ENCODE results near the gene IMMT.

- TF ChIP-seq MAX (IDR thresholded peaks at IDR 0.05; ENCODE audit: insufficient read depth, insufficient read length) (no peak), POLR2AphosphoS5 (IDR thresholded peaks at IDR 0.05; ENCODE audit: insufficient read depth, low read depth, low read length) (no peak), EZH2 (IDR thresholded peaks at IDR 0.05; ENCODE audit: borderline replicate concordance, low read depth, low read length, severe bottlenecking) (no peak), POLR2A (IDR thresholded peaks at IDR 0.05; ENCODE audit: low read depth, low read length) (no peak), MYC (IDR thresholded peaks at IDR 0.05; ENCODE audit: low read depth, low read length) (no peak), JUN (IDR thresholded peaks at IDR 0.05; ENCODE audit: borderline replicate concordance, insufficient read depth, insufficient read length, low read depth) (no peak)
- TF ChIP-seq, protein P1, sequence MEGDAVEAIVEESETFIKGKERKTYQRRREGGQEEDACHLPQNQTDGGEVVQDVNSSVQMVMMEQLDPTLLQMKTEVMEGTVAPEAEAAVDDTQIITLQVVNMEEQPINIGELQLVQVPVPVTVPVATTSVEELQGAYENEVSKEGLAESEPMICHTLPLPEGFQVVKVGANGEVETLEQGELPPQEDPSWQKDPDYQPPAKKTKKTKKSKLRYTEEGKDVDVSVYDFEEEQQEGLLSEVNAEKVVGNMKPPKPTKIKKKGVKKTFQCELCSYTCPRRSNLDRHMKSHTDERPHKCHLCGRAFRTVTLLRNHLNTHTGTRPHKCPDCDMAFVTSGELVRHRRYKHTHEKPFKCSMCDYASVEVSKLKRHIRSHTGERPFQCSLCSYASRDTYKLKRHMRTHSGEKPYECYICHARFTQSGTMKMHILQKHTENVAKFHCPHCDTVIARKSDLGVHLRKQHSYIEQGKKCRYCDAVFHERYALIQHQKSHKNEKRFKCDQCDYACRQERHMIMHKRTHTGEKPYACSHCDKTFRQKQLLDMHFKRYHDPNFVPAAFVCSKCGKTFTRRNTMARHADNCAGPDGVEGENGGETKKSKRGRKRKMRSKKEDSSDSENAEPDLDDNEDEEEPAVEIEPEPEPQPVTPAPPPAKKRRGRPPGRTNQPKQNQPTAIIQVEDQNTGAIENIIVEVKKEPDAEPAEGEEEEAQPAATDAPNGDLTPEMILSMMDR (IDR thresholded peaks at IDR 0.05; ENCODE audit: extremely low read depth in 1 of 2, insufficient read depth in 1 of 2, low read depth in 1 of 2, low read length in 2 of 2): no peak
Measured at GRCh38 chr2:86138736-86139625, 56.3 kb downstream of the IMMT start.

Measured in endothelial cell of umbilical vein (primary cell).